Caco-2 (cell line): ENCODE data around the gene LIMK2. TPM values are rescaled to one million over a fixed set of nuclear protein-coding genes. Genes with fewer than 3 reads are reported as not detected.

Experiments used
- BruUV-seq: library from RNA; stranded (reverse); fragments of 400-500 nt; replicated peaks from 2 replicates; lab custom pipeline; 2021; lab: Mats Ljungman, UMichigan
- CTCF ChIA-PET: fragments of 300-600 bp; sonication (Branson Sonifier 250); formaldehyde crosslinking; loops from one replicate; lab custom pipeline; 2022; ENCODE audit warnings: antibody characterized with exemption; lab: Charles Lee
- POLR2A ChIA-PET: fragments of 300-600 bp; sonication (Branson Sonifier 250); formaldehyde crosslinking; loops from one replicate; lab custom pipeline; 2022; ENCODE audit warnings: antibody characterized with exemption; lab: Charles Lee
- DNase-seq, 2 experiments: peaks; one replicate each; pipeline versions ENCODE4 v3.0.0 to v3.0.0-alpha.2; 2020 to 2022
- H3K27me3 ChIP-seq: replicated peaks from 2 replicates; pipeline ENCODE4 v1.6.0; 2011; ENCODE audit warnings: low read length; ENCODE audit not compliant: control insufficient read depth, insufficient read depth
- H3K36me3 ChIP-seq: 2 replicates; pipeline ENCODE4 v1.5.1; 2011; ENCODE audit warnings: low read length; ENCODE audit not compliant: control insufficient read depth, insufficient read depth
- H3K4me1 ChIP-seq: fragments of 250-450 bp; sonication (Bioruptor Pico); 2 replicates; pipeline ENCODE4 v1.5.1; 2020; ENCODE audit warnings: mild to moderate bottlenecking
- H3K4me3 ChIP-seq: 2 replicates; pipeline ENCODE4 v1.5.1; 2011; ENCODE audit warnings: low read depth, mild to moderate bottlenecking, control low read depth, low read length
- H3K9me3 ChIP-seq: fragments of 250-450 bp; sonication (Bioruptor Pico); 2 replicates; pipeline ENCODE4 v1.5.1; 2020; ENCODE audit warnings: mild to moderate bottlenecking, moderate library complexity
- H3K27ac Mint-ChIP-seq: one replicate; pipeline ENCODE4 v1.8.0; 2022; ENCODE audit warnings: mixed read lengths; ENCODE audit not compliant: unreplicated experiment
- H3K27me3 Mint-ChIP-seq: one replicate; pipeline ENCODE4 v1.8.0; 2022; ENCODE audit warnings: mixed read lengths; ENCODE audit not compliant: insufficient read depth, unreplicated experiment
- H3K36me3 Mint-ChIP-seq: one replicate; pipeline ENCODE4 v1.8.0; 2022; ENCODE audit warnings: mild to moderate bottlenecking, mixed read lengths; ENCODE audit not compliant: insufficient read depth, unreplicated experiment
- H3K4me1 Mint-ChIP-seq: one replicate; pipeline ENCODE4 v1.8.0; 2022; ENCODE audit warnings: low read depth, mixed read lengths; ENCODE audit not compliant: unreplicated experiment
- H3K4me3 Mint-ChIP-seq: one replicate; pipeline ENCODE4 v1.8.0; 2022; ENCODE audit warnings: mild to moderate bottlenecking, moderate library complexity, mixed read lengths; ENCODE audit not compliant: unreplicated experiment
- H3K9me3 Mint-ChIP-seq: one replicate; pipeline ENCODE4 v1.8.0; 2022; ENCODE audit warnings: mixed read lengths; ENCODE audit not compliant: unreplicated experiment
- CTCF ChIP-seq, 2 experiments: fragments of 200-600 bp in 1 of 2; IDR thresholded peaks; 1 replicate in 1 of 2; 2 replicates in 1 of 2; pipeline versions ENCODE4 v1.5.1 to v1.8.0; 2011 to 2022; ENCODE audit warnings: antibody characterized with exemption in 1 of 2, control low read depth in 1 of 2, inconsistent platforms in 1 of 2, low read depth in 1 of 2, low read length in 1 of 2, mild to moderate bottlenecking in 1 of 2, moderate library complexity in 1 of 2; ENCODE audit not compliant: insufficient read depth in 1 of 2, severe bottlenecking in 1 of 2, unreplicated experiment in 1 of 2
- intact Hi-C: fragments of 100-400 bp; cut with micrococcal nuclease; formaldehyde crosslinking; loops from one replicate; pipeline ENCODE4 v1.10.0; 2022; ENCODE audit not compliant: unreplicated experiment
- total RNA-seq: library from RNA; stranded (reverse); gene quantifications from 2 replicates; pipeline ENCODE4 v1.2.3, GENCODE V29; 2022

Gene LIMK2
- total RNA-seq, 1 experiment from 2014 or later = 36.3 TPM

- CTCF ChIA-PET = interaction anchor here (0.6 to 2.1 kb wide), 13 partner anchors 9 to 175 kb away, joined by 3 to 25 read pairs (median 5); partner anchors contain the start of gene LIMK2
- H3K27me3 ChIP-seq = no peaks in the 10 kb centered on the region
- Mint-ChIP-seq H3K27ac (peak overlapping the region; percentile 87), H3K36me3 (peaks cover 5% of the 10 kb centered on the region), H3K9me3 (no peaks in the 10 kb centered on the region), H3K27me3 (no peaks in the 10 kb centered on the region), H3K4me1 (peaks cover 9% of the 10 kb centered on the region), H3K4me3 (peak overlapping the region; percentile 90)
- peak; percentile 90 to 92 for DNase-seq
- intact Hi-C loops = loop anchor here (5.0 kb wide), 2 partner anchors 48 to 78 kb away; partner anchors contain the start of gene LIMK2
- H3K4me3 ChIP-seq = peak overlapping the region; percentile 66
- POLR2A ChIA-PET = interaction anchor here (0.5 to 1.7 kb wide), 12 partner anchors 18 to 1711 kb away, joined by 3 to 14 read pairs (median 4); partner anchors contain the start of genes MORC2, PATZ1 and TUG1
- no peak for TF ChIP-seq CTCF (IDR thresholded peaks at IDR 0.05; ENCODE audit: insufficient read depth in 1 of 2, low read depth in 1 of 2, low read length in 1 of 2, severe bottlenecking in 1 of 2, unreplicated experiment in 1 of 2)
- no TSS peak for BruUV-seq
- H3K36me3 ChIP-seq = no peaks in the 10 kb centered on the region
- H3K4me1 ChIP-seq = peaks cover 9% of the 10 kb centered on the region; the same call in 1 of the 2 replicates
- H3K9me3 ChIP-seq = no peaks in the 10 kb centered on the region
Observed at GRCh38 chr22:31290494-31291471, 78.7 kb downstream of the LIMK2 start.

GRCh38 chr22:31291481-31292235 is 79.6 kb downstream of the LIMK2 start:
- Mint-ChIP-seq H3K4me1 (peaks cover 14% of the 10 kb centered on the region), H3K27me3 (no peaks in the 10 kb centered on the region), H3K36me3 (peaks cover 5% of the 10 kb centered on the region), H3K27ac (no peak overlapping the region), H3K9me3 (no peaks in the 10 kb centered on the region), H3K4me3 (peak overlapping the region; percentile 90)
- H3K36me3 ChIP-seq = no peaks in the 10 kb centered on the region
- CTCF ChIA-PET = interaction anchor here (1.0 to 2.1 kb wide), 12 partner anchors 11 to 624 kb away, joined by 3 to 20 read pairs (median 5); partner anchors contain the start of genes DUSP18, MORC2 and TUG1
- H3K4me1 ChIP-seq = peaks cover 17% of the 10 kb centered on the region; the same call in 1 of the 2 replicates
- DNase-seq = no peak
- H3K9me3 ChIP-seq = no peaks in the 10 kb centered on the region
- no peaks in the 10 kb centered on the region for H3K27me3 ChIP-seq
- TSS peak; percentile 50 for BruUV-seq
- no peak for TF ChIP-seq CTCF (IDR thresholded peaks at IDR 0.05; ENCODE audit: insufficient read depth in 1 of 2, low read depth in 1 of 2, low read length in 1 of 2, severe bottlenecking in 1 of 2, unreplicated experiment in 1 of 2)
- POLR2A ChIA-PET = interaction anchor here (1.4 kb wide), 1 partner anchor 55 kb away, joined by 4 read pairs; the partner anchor contains the start of gene PATZ1
- peak overlapping the region; percentile 66 for H3K4me3 ChIP-seq
- intact Hi-C loops = loop anchor here (1.0 to 5.0 kb wide), 3 partner anchors 22 to 79 kb away; partner anchors contain the start of gene LIMK2
